DOHH2 (cell line): ENCODE data around the gene SRPRA.

ENCODE experiments used
- EZH2phosphoT487 ChIP-seq: fragments of 200-600 bp; sonication (generic); IDR thresholded peaks from 2 replicates; pipeline ENCODE4 v1.6.1; 2017; ENCODE audit warnings: borderline replicate concordance, mild to moderate bottlenecking, antibody characterized with exemption, low read length, moderate library complexity, mixed read lengths
- TF ChIP-seq, protein P1 (sequence below): fragments of 200-600 bp; sonication (generic); IDR thresholded peaks from one replicate; pipeline ENCODE4 v1.5.1; 2014; ENCODE audit warnings: antibody characterized with exemption, mild to moderate bottlenecking, low read depth, low read length; ENCODE audit not compliant: poor library complexity, severe bottlenecking

DNA sequence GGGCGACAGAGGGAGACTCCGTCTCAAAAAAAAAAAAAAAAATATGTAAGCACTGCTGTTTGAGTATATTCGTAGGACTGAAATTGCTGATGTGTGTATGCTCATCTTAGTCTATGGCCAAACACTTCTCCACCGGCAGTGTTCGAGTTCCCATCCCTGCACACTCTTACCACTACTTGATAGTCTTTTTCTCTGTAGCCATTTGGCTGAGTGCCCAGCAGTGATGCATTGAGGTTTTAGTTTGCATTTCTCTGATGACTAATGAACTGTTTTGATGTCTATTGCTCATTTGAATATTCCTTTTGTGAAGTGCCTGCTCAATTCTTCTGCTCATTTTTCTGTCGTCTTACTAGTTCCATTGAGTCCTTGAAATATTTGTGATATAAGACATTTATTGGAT lies 16.1 kb upstream of the SRPRA start:
- TF ChIP-seq, protein P1, sequence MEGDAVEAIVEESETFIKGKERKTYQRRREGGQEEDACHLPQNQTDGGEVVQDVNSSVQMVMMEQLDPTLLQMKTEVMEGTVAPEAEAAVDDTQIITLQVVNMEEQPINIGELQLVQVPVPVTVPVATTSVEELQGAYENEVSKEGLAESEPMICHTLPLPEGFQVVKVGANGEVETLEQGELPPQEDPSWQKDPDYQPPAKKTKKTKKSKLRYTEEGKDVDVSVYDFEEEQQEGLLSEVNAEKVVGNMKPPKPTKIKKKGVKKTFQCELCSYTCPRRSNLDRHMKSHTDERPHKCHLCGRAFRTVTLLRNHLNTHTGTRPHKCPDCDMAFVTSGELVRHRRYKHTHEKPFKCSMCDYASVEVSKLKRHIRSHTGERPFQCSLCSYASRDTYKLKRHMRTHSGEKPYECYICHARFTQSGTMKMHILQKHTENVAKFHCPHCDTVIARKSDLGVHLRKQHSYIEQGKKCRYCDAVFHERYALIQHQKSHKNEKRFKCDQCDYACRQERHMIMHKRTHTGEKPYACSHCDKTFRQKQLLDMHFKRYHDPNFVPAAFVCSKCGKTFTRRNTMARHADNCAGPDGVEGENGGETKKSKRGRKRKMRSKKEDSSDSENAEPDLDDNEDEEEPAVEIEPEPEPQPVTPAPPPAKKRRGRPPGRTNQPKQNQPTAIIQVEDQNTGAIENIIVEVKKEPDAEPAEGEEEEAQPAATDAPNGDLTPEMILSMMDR = no peak
- no peak for TF ChIP-seq EZH2phosphoT487
